ENCODE measurements around the gene LARGE1. TPM values are rescaled to one million over a fixed set of nuclear protein-coding genes. Genes with fewer than 3 reads are reported as not detected.

LARGE1 gene
- total and polyA plus RNA-seq, 2 of the 8 experiments (the other 6 are each of a cell fraction or from before 2014, with no cell fraction given), result 43.7 to 83.0 TPM

GRCh38 chr22:33771136-33771535 lies 149.1 kb downstream of the LARGE1 start:
- DNase-seq (ENCODE audit: low read depth in 1 of 2, low spot score in 2 of 2), result no peak
- Histone ChIP-seq H3K9me3 (ENCODE audit: insufficient read depth in 2 of 2, low read depth in 1 of 2, low read length in 1 of 2) (no peaks in the 10 kb centered on the region), H4K8ac (ENCODE audit: extremely low read depth, insufficient read depth, low read length) (no peak overlapping the region), H3K4me3 (ENCODE audit: extremely low read depth in 1 of 4, insufficient read depth in 2 of 4, low read depth in 3 of 4, low read length in 4 of 4) (no peak overlapping the region), H2BK5ac (ENCODE audit: low read depth, low read length) (no peak overlapping the region), H3K4me1 (replicated peaks in 1 of 4; ENCODE audit: control insufficient read depth in 3 of 4, insufficient read depth in 4 of 4, low read length in 3 of 4) (peaks cover 0 to 13% (median 1%) of the 10 kb centered on the region in 4 experiments; a peak in 4 of 7 replicates), H3K36me3 (ENCODE audit: control insufficient read depth in 2 of 4, insufficient read depth in 4 of 4, low read length in 3 of 4) (no peaks in the 10 kb centered on the region), H2BK20ac (ENCODE audit: low read length) (no peak overlapping the region), H3K23me2 (ENCODE audit: low read depth, low read length) (no peaks in the 10 kb centered on the region), H4K91ac (replicated peaks; ENCODE audit: insufficient read length, low read length) (no peak overlapping the region), H3K9ac (replicated peaks in 1 of 4; ENCODE audit: extremely low read depth in 1 of 4, low read depth in 3 of 4, low read length in 3 of 4) (no peak overlapping the region), H3K27ac (ENCODE audit: low read depth, low read length) (no peak overlapping the region), H3K14ac (ENCODE audit: insufficient read length) (no peak overlapping the region), H3K4me2 (ENCODE audit: insufficient read depth in 1 of 2, low read depth in 2 of 2, low read length in 2 of 2) (no peak overlapping the region), H3K79me2 (ENCODE audit: control insufficient read depth in 1 of 2, insufficient read depth in 2 of 2, low read length in 2 of 2) (peaks cover 3 to 91% of the 10 kb centered on the region in 2 experiments), H3K4ac (replicated peaks; ENCODE audit: insufficient read length, low read depth, low read length) (no peak overlapping the region), H2BK12ac (ENCODE audit: low read depth, low read length) (no peak overlapping the region), H2BK15ac (ENCODE audit: low read length) (no peak overlapping the region), H3K56ac (replicated peaks; ENCODE audit: insufficient read length, low read depth, low read length) (no peak overlapping the region), H4K5ac (ENCODE audit: insufficient read length, low read depth, low read length) (no peak overlapping the region), H3K23ac (ENCODE audit: insufficient read length) (no peak overlapping the region), H2AFZ (ENCODE audit: low read length) (no peak overlapping the region), H3K18ac (ENCODE audit: extremely low read depth, low read length) (no peak overlapping the region), H3K27me3 (replicated peaks in 1 of 4; ENCODE audit: control insufficient read depth in 3 of 4, extremely low read depth in 1 of 4, insufficient read depth in 3 of 4, low read length in 3 of 4) (no peaks in the 10 kb centered on the region), H2BK120ac (replicated peaks; ENCODE audit: low read depth, low read length) (no peak overlapping the region), H4K20me1 (replicated peaks in 1 of 2; ENCODE audit: control insufficient read depth in 1 of 2, insufficient read depth in 2 of 2, low read length in 2 of 2) (peaks cover 34 to 38% of the 10 kb centered on the region in 2 experiments), H3K79me1 (ENCODE audit: low read depth, low read length) (peaks cover 22% of the 10 kb centered on the region), H2AK5ac (ENCODE audit: low read depth, low read length) (no peak overlapping the region)
- FAIRE-seq, result no peak
- POLR2A ChIA-PET (ENCODE audit: partially characterized antibody), result interaction anchor here (1.0 kb wide), 1 partner anchor 126 kb away, joined by 3 read pairs; no protein-coding TSS in a partner anchor
- CTCF ChIA-PET (ENCODE audit: partially characterized antibody), result interaction anchor here (0.7 to 1.5 kb wide), 2 partner anchors 15 to 50 kb away, joined by 3 to 4 read pairs; no protein-coding TSS in a partner anchor
- no peak for TF ChIP-seq CEBPB (IDR thresholded peaks at IDR 0.05; ENCODE audit: low read depth, low read length)
- no peak for TF ChIP-seq TCF12 (IDR thresholded peaks at IDR 0.05; ENCODE audit: low read depth, low read length)
- no peak for TF ChIP-seq EZH2 (IDR thresholded peaks at IDR 0.05; ENCODE audit: low read depth, low read length, severe bottlenecking)
- TF ChIP-seq CREB1 (IDR thresholded peaks at IDR 0.05), result no peak
- no peak for TF ChIP-seq SP1 (IDR thresholded peaks at IDR 0.05; ENCODE audit: low read depth, low read length)
- TF ChIP-seq SIRT6 (IDR thresholded peaks at IDR 0.05; ENCODE audit: low read length), result no peak
- TF ChIP-seq CHD1 (IDR thresholded peaks at IDR 0.05; ENCODE audit: low read depth, low read length), result no peak
- no peak for TF ChIP-seq CHD2 (IDR thresholded peaks at IDR 0.05; ENCODE audit: low read length)
- no peak for TF ChIP-seq CBX8 (IDR thresholded peaks at IDR 0.05; ENCODE audit: borderline replicate concordance, low read depth, low read length)
- no peak for TF ChIP-seq RBBP5 (IDR thresholded peaks at IDR 0.05; ENCODE audit: borderline replicate concordance, low read depth, low read length)
- no peak for TF ChIP-seq GTF2F1 (IDR thresholded peaks at IDR 0.05; ENCODE audit: borderline replicate concordance, low read depth, low read length)
- no peak for TF ChIP-seq ZNF274 (IDR thresholded peaks at IDR 0.05; ENCODE audit: borderline replicate concordance, extremely low read depth, low read length)
- 84% methylated on average over 2 of the region's 4 CpGs; no CpG with 5 or more reads in 1 of the 2 experiments for WGBS, 2 experiments (ENCODE audit: extremely low coverage in 1 of 2, insufficient coverage in 1 of 2, insufficient read length in 1 of 2, insufficient replicate concordance in 2 of 2, low coverage in 1 of 2, low lambda C conversion rate in 2 of 2, missing lambda C conversion rate in 1 of 2)
